D721Med (cell line): ENCODE data around the gene SNX8.

Experiments
- DNase-seq: peaks from one replicate; pipeline ENCODE4 v3.0.0; 2011; ENCODE audit warnings: low spot score; ENCODE audit not compliant: insufficient read length
- FAIRE-seq: peaks from 2 replicates; lab custom pipeline; 2011; peaks lifted over from hg19 to GRCh38; lab: Jason Lieb, UNC
- CTCF ChIP-seq: IDR thresholded peaks from 2 replicates; pipeline ENCODE4 v1.5.1; 2012; ENCODE audit warnings: mild to moderate bottlenecking, control low read depth; ENCODE audit not compliant: insufficient read depth; ENCODE audit errors: missing control alignments

Gene SNX8

DNA sequence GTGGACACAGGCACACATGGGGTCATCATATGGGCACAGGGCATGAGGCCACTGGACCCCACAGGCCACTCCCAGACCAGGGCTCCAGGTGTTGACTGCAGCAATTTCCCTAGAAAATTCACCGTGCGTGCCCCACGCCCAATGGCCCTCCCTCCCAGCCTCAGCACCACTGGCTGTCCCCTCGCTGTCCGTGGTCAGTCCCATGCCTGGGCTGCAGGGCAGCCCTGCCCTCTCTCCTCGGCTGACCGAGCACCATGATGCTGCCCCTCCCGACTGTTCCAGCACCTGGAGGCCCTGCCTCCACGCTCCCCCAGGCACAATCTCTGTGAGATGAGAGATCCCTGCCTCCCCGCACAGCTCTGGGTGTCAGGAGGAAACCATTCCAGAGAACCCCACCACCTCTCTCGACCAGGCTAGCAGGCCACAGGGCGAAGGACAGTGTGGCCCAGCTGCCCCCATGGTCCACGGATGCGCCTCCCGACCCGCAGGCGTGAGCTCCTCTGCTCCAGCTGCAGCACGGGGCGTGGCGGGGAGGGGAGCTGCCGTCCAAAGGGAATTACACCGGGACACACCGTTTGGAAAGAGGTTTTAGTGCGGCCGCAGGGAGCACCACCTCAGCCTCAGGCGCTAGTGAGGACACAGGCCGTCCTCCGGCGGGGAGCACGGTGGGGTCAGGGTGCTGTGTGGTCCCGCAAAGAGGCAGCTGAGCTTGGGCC, 59.7 kb downstream of the SNX8 start:
- DNase-seq (no peak), FAIRE-seq (no peak)
- no peak for TF ChIP-seq CTCF

DNA sequence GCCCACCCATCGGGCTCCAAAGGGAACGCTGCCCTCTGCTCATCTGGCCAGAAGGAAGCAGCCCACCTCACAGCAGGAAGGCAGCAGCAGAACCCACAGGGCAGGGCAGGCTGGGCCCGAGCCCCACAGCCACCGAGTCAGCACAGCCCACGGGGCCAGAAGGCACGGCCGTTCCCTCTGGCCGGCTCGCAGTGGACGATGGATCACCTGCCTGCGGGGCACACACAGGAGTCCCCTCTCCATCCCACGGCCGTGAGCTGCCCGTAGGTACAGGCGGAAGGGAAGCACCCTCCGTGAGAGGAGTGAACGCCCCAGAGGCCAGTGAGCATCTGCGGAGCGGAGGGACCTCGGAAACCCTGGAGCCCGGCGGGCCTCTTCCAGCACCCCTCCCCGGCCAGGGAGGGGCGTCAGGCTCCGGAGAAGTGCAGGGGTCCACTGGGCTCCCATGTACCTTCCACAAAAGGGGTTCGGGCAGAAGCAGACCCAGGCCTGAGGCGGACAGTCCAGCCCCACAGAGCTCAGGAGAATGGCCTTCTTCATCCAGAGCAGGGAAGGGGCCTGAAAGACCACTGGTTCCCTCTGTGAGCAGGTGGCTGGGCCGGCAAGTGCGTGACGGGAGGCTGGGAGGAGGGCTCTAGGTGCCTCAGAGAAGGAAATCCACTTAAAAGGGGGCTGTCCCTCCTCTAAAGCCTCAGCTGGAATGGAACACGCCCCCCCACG, 60.6 kb downstream of the SNX8 start:
- DNase-seq, result no peak
- no peak for FAIRE-seq
- no peak for TF ChIP-seq CTCF

DNA sequence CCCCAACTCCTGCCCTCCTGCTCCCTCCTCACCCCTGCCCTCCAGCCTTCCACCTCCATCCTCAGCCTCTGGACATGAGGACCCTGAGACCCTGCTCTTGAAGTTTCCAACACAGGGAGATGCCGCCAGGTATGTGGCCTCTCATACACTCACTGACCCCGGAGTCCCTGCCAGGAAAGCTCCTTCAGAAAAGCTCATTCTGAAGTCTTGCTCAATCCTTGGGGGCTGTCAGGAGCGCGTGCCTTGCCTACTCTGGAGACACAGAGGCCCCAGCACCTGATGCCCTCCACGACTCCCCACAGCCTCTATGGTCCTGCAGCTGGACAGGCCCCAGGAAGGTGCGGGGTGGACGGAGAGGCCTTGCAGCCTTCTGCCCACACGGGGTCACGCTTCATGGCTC, 61.2 kb downstream of the SNX8 start:
- DNase-seq (no peak), FAIRE-seq (no peak)
- TF ChIP-seq CTCF, result no peak

- no peak for TF ChIP-seq CTCF
- FAIRE-seq (no peak), DNase-seq (no peak)
These were observed 62.1 kb downstream of the SNX8 start for GRCh38 chr7:2251841-2252771.

DNA sequence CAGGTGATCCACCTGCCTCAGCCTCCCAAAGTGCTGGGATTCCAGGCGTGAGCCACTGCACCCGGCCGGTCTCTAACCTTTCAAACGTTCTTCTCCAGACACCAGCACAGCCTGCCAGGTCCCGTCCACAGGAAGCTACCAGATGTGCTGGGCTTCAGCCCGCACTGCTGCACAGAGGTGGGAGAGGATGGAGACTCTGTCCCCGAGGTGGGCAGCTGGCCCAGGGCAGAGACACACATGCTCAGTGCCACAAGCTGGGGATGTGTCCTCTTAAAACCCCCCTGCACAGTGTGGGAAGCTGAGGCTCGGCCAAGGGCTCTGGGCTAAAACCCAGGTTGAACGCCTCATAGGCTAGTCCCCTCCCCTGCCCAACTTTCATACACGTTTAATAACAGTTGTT, 62.9 kb downstream of the SNX8 start:
- no peak for FAIRE-seq
- TF ChIP-seq CTCF, result no peak
- no peak for DNase-seq

GRCh38 chr7:2249744-2250323, 64.4 kb downstream of the SNX8 start:
- DNase-seq (no peak), FAIRE-seq (no peak)
- no peak for TF ChIP-seq CTCF
